ENCODE measurements around the gene PLPPR5. TPM values are rescaled to one million over a fixed set of nuclear protein-coding genes. Genes with fewer than 3 reads are reported as not detected.

Gene PLPPR5
- total and polyA plus RNA-seq, 2 of the 4 experiments (the other 2 are of a cell fraction): under 0.01 to 0.05 TPM

GRCh38 chr1:98991127-98992012 lies 13.3 kb downstream of the PLPPR5 start:
- Histone ChIP-seq H2BK15ac (ENCODE audit: low read depth, low read length) (no peak overlapping the region), H3K14ac (replicated peaks; ENCODE audit: low read depth, low read length) (no peak overlapping the region), H4K8ac (ENCODE audit: low read depth in 2 of 2, low read length in 2 of 2) (no peak overlapping the region), H3K79me1 (ENCODE audit: low read depth in 1 of 2, low read length in 2 of 2) (no peaks in the 10 kb centered on the region), H4K5ac (ENCODE audit: low read depth, low read length) (no peak overlapping the region), H2BK5ac (ENCODE audit: low read depth, low read length, poor library complexity, severe bottlenecking) (no peak overlapping the region), H2BK20ac (ENCODE audit: low read depth, low read length) (no peak overlapping the region), H4K91ac (ENCODE audit: insufficient read depth, low read depth, low read length) (no peak overlapping the region), H2AK5ac (ENCODE audit: low read depth, low read length) (no peak overlapping the region), H3K27ac (ENCODE audit: insufficient read depth, low read length) (no peak overlapping the region), H3K4ac (ENCODE audit: low read depth, low read length) (no peak overlapping the region), H2AFZ (replicated peaks; ENCODE audit: low read length, poor library complexity) (no peak overlapping the region), H3K18ac (ENCODE audit: low read depth, low read length) (no peak overlapping the region), H3K56ac (ENCODE audit: extremely low read depth, insufficient read depth, low read length) (no peak overlapping the region), H3K4me3 (ENCODE audit: insufficient read depth, low read depth, low read length) (no peak overlapping the region), H3K36me3 (ENCODE audit: control insufficient read depth, insufficient read depth, low read length) (no peaks in the 10 kb centered on the region), H3K23ac (ENCODE audit: low read depth, low read length) (no peak overlapping the region), H2BK120ac (ENCODE audit: low read depth, low read length) (no peak overlapping the region; the same call in 1 of the 2 replicates), H2AK9ac (replicated peaks; ENCODE audit: low read depth, low read length, poor library complexity) (no peak overlapping the region), H3K27me3 (ENCODE audit: control insufficient read depth, insufficient read depth, low read length) (no peaks in the 10 kb centered on the region), H3K9me3 (ENCODE audit: control insufficient read depth, insufficient read depth, low read length) (no peaks in the 10 kb centered on the region), H3K9me1 (ENCODE audit: insufficient read depth, low read length) (no peaks in the 10 kb centered on the region), H3K9ac (ENCODE audit: low read depth, low read length) (no peak overlapping the region), H3K4me2 (ENCODE audit: low read depth, low read length) (no peak overlapping the region), H3K4me1 (ENCODE audit: control insufficient read depth, insufficient read depth, low read length) (no peaks in the 10 kb centered on the region), H4K20me1 (ENCODE audit: insufficient read depth, low read length) (no peaks in the 10 kb centered on the region)
- POLR2A ChIA-PET (ENCODE audit: unreplicated experiment): no interaction called here
- DNase-seq: peak; percentile 93
- no TSS peak for BruUV-seq (replicated peaks)
- in situ Hi-C loops (cut with MboI; ENCODE audit: low sequenced_read_pairs) (no loop called here), dilution Hi-C loops (cut with HindIII; ENCODE audit: low sequenced_read_pairs, unreplicated experiment) (no loop called here), intact Hi-C loops (cut with micrococcal nuclease) (no loop called here)
- WGBS, 2 experiments (ENCODE audit: extremely low coverage in 2 of 2, insufficient read length in 1 of 2): no CpG with 5 or more reads among the region's 4 CpGs
- no peak for TF ChIP-seq CEBPB (IDR thresholded peaks at IDR 0.05; ENCODE audit: low read depth, low read length)
- no peak for TF ChIP-seq RFX5 (IDR thresholded peaks at IDR 0.05; ENCODE audit: low read depth, low read length)
- TF ChIP-seq, protein P1, sequence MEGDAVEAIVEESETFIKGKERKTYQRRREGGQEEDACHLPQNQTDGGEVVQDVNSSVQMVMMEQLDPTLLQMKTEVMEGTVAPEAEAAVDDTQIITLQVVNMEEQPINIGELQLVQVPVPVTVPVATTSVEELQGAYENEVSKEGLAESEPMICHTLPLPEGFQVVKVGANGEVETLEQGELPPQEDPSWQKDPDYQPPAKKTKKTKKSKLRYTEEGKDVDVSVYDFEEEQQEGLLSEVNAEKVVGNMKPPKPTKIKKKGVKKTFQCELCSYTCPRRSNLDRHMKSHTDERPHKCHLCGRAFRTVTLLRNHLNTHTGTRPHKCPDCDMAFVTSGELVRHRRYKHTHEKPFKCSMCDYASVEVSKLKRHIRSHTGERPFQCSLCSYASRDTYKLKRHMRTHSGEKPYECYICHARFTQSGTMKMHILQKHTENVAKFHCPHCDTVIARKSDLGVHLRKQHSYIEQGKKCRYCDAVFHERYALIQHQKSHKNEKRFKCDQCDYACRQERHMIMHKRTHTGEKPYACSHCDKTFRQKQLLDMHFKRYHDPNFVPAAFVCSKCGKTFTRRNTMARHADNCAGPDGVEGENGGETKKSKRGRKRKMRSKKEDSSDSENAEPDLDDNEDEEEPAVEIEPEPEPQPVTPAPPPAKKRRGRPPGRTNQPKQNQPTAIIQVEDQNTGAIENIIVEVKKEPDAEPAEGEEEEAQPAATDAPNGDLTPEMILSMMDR (conservative IDR thresholded peaks at IDR 0.05; ENCODE audit: low read depth, low read length): 0 out of 2 replicates have a peak, but pooled peaks have one; percentile 13
- no peak for TF ChIP-seq NFE2L2 (IDR thresholded peaks at IDR 0.05; ENCODE audit: low read depth, low read length)
- no peak for TF ChIP-seq MXI1 (IDR thresholded peaks at IDR 0.05; ENCODE audit: borderline replicate concordance, low read depth, low read length)
- no peak for TF ChIP-seq RCOR1 (IDR thresholded peaks at IDR 0.05; ENCODE audit: insufficient replicate concordance, low read length)
- TF ChIP-seq MAZ (IDR thresholded peaks at IDR 0.05; ENCODE audit: borderline replicate concordance, low read depth, low read length): no peak
- TF ChIP-seq FOS (IDR thresholded peaks at IDR 0.05; ENCODE audit: low read depth, low read length): peak; percentile 33; the same call in 1 of the 2 replicates
- TF ChIP-seq CHD1 (IDR thresholded peaks at IDR 0.05; ENCODE audit: low read depth, low read length): no peak
- TF ChIP-seq BHLHE40 (IDR thresholded peaks at IDR 0.05; ENCODE audit: low read depth, low read length): no peak
- TF ChIP-seq RAD21 (IDR thresholded peaks at IDR 0.05; ENCODE audit: low read length): no peak
- TF ChIP-seq, protein P2, sequence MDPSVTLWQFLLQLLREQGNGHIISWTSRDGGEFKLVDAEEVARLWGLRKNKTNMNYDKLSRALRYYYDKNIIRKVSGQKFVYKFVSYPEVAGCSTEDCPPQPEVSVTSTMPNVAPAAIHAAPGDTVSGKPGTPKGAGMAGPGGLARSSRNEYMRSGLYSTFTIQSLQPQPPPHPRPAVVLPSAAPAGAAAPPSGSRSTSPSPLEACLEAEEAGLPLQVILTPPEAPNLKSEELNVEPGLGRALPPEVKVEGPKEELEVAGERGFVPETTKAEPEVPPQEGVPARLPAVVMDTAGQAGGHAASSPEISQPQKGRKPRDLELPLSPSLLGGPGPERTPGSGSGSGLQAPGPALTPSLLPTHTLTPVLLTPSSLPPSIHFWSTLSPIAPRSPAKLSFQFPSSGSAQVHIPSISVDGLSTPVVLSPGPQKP (IDR thresholded peaks at IDR 0.05; ENCODE audit: borderline replicate concordance, low read depth, low read length): no peak
- TF ChIP-seq, protein P3, sequence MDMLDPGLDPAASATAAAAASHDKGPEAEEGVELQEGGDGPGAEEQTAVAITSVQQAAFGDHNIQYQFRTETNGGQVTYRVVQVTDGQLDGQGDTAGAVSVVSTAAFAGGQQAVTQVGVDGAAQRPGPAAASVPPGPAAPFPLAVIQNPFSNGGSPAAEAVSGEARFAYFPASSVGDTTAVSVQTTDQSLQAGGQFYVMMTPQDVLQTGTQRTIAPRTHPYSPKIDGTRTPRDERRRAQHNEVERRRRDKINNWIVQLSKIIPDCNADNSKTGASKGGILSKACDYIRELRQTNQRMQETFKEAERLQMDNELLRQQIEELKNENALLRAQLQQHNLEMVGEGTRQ (IDR thresholded peaks at IDR 0.05; ENCODE audit: low read depth, low read length): no peak
- no peak for TF ChIP-seq POLR2A (IDR thresholded peaks at IDR 0.05; ENCODE audit: low read depth, low read length)
- no peak for TF ChIP-seq SMC3 (IDR thresholded peaks at IDR 0.05; ENCODE audit: low read depth, low read length)
- peak; percentile 86 for ATAC-seq (ENCODE audit: low read depth)
- CTCF ChIA-PET: interaction anchor here (1.4 kb wide), 1 partner anchor 14 kb away, joined by 3 read pairs; no protein-coding TSS in a partner anchor
